Chondrocyte (in vitro differentiated cells): ENCODE data around the gene TPTE. TPM values are rescaled to one million over a fixed set of nuclear protein-coding genes. Genes with fewer than 3 reads are reported as not detected.
"Not testable (repeated sequence)": the region's sequence is repeated elsewhere in the genome, so short reads cannot be mapped to it uniquely, and the experiment has no call there.

Source experiments
- DNase-seq: peaks from one replicate; pipeline ENCODE4 v3.0.0; 2021; ENCODE audit warnings: mixed read lengths, low spot score
- H3K27ac Mint-ChIP-seq: one replicate; pipeline ENCODE4 v1.8.0; 2021; ENCODE audit warnings: mild to moderate bottlenecking, moderate library complexity, mixed read lengths; ENCODE audit not compliant: unreplicated experiment
- H3K27me3 Mint-ChIP-seq: 2 replicates; pipeline ENCODE4 v1.8.0; 2021; ENCODE audit warnings: low read depth, mixed read lengths
- H3K36me3 Mint-ChIP-seq: 2 replicates; pipeline ENCODE4 v1.8.0; 2021; ENCODE audit warnings: low read depth, mixed read lengths
- H3K4me1 Mint-ChIP-seq: 2 replicates; pipeline ENCODE4 v1.8.0; 2021; ENCODE audit warnings: low read depth, mild to moderate bottlenecking, mixed read lengths
- H3K4me3 Mint-ChIP-seq: one replicate; pipeline ENCODE4 v1.8.0; 2021; ENCODE audit warnings: mild to moderate bottlenecking, moderate library complexity, mixed read lengths; ENCODE audit not compliant: unreplicated experiment
- H3K9me3 Mint-ChIP-seq: 2 replicates; pipeline ENCODE4 v1.8.0; 2021; ENCODE audit warnings: low read depth, mixed read lengths
- CTCF ChIP-seq: fragments of 200-600 bp; sonication (generic); IDR thresholded peaks from 2 replicates; pipeline ENCODE4 v1.5.0; 2021; ENCODE audit warnings: antibody characterized with exemption, mild to moderate bottlenecking, moderate library complexity
- total RNA-seq: library from RNA; stranded (reverse); gene quantifications from 3 replicates; pipeline ENCODE4 v1.2.1, GENCODE V29; 2021

TPTE gene
- total RNA-seq, 1 donor from 2014 or later = not detected

- H3K27ac Mint-ChIP-seq = no peak overlapping the region
- H3K9me3 Mint-ChIP-seq = no peaks in the 10 kb centered on the region
- H3K27me3 Mint-ChIP-seq = no peaks in the 10 kb centered on the region
- TF ChIP-seq CTCF = no peak
- H3K4me1 Mint-ChIP-seq = no peaks in the 10 kb centered on the region
- no peaks in the 10 kb centered on the region for H3K36me3 Mint-ChIP-seq
- H3K4me3 Mint-ChIP-seq = no peak overlapping the region
- peak; percentile 87 for DNase-seq
Observed at GRCh38 chr21:10639123-10639522, 117.7 kb downstream of the TPTE start.

GRCh38 chr21:10639746-10640145 is 118.4 kb downstream of the TPTE start:
- H3K4me3 Mint-ChIP-seq, H3K36me3 Mint-ChIP-seq, H3K4me1 Mint-ChIP-seq, H3K27ac Mint-ChIP-seq, H3K27me3 Mint-ChIP-seq, H3K9me3 Mint-ChIP-seq: not testable (repeated sequence)
- peak; percentile 88 for DNase-seq

GRCh38 chr21:10640446-10640845 is 119.1 kb downstream of the TPTE start:
- no peak overlapping the region for H3K27ac Mint-ChIP-seq

GRCh38 chr21:10641107-10641506 is 119.7 kb downstream of the TPTE start:
- H3K4me3 Mint-ChIP-seq = no peak overlapping the region
- no peak for DNase-seq

More at GRCh38 chr21:10640446-10640845, 119.1 kb downstream of the TPTE start:
- no peak overlapping the region for H3K4me3 Mint-ChIP-seq
- DNase-seq = peak; percentile 81
- H3K36me3 Mint-ChIP-seq = no peaks in the 10 kb centered on the region
- TF ChIP-seq CTCF = no peak
- H3K27me3 Mint-ChIP-seq = no peaks in the 10 kb centered on the region
- H3K9me3 Mint-ChIP-seq = no peaks in the 10 kb centered on the region
- H3K4me1 Mint-ChIP-seq = no peaks in the 10 kb centered on the region

GRCh38 chr21:10645667-10646066 is 124.3 kb downstream of the TPTE start:
- H3K9me3 Mint-ChIP-seq = peaks cover 14% of the 10 kb centered on the region
- H3K27me3 Mint-ChIP-seq, H3K4me1 Mint-ChIP-seq, H3K27ac Mint-ChIP-seq, H3K4me3 Mint-ChIP-seq, H3K36me3 Mint-ChIP-seq: not testable (repeated sequence)
- peak; percentile 65 for DNase-seq

More at GRCh38 chr21:10641107-10641506, 119.7 kb downstream of the TPTE start:
- Mint-ChIP-seq H3K27me3 (no peaks in the 10 kb centered on the region), H3K4me1 (no peaks in the 10 kb centered on the region), H3K9me3 (no peaks in the 10 kb centered on the region), H3K36me3 (no peaks in the 10 kb centered on the region), H3K27ac (no peak overlapping the region)
- TF ChIP-seq CTCF = no peak

GRCh38 chr21:10649350-10650149 is 128.2 kb downstream of the TPTE start:
- DNase-seq = peak; percentile 80
- H3K36me3 Mint-ChIP-seq, H3K27ac Mint-ChIP-seq, H3K27me3 Mint-ChIP-seq, H3K4me3 Mint-ChIP-seq, H3K4me1 Mint-ChIP-seq: not testable (repeated sequence)
- peaks cover 14% of the 10 kb centered on the region for H3K9me3 Mint-ChIP-seq

GRCh38 chr21:10650297-10650696 is 128.9 kb downstream of the TPTE start:
- H3K27me3 Mint-ChIP-seq, H3K36me3 Mint-ChIP-seq, H3K4me3 Mint-ChIP-seq, DNase-seq, H3K4me1 Mint-ChIP-seq, H3K27ac Mint-ChIP-seq: not testable (repeated sequence)
- H3K9me3 Mint-ChIP-seq = peaks cover 14% of the 10 kb centered on the region
